ENCODE data around the gene FAM200B.

Gene FAM200B

GRCh38 chr4:15658136-15658770, 23.4 kb upstream of the FAM200B start:
- no peak overlapping the region for H3K4me3 Mint-ChIP-seq
- no peaks in the 10 kb centered on the region for H3K9me3 Mint-ChIP-seq
- H3K4me1 Mint-ChIP-seq, result peaks cover 26% of the 10 kb centered on the region
- H3K27ac Mint-ChIP-seq, result no peak overlapping the region
- no peaks in the 10 kb centered on the region for H3K36me3 Mint-ChIP-seq
- H3K27me3 Mint-ChIP-seq, result no peaks in the 10 kb centered on the region

- no peaks in the 10 kb centered on the region for H3K9me3 Mint-ChIP-seq
- H3K4me1 Mint-ChIP-seq, result peaks cover 21% of the 10 kb centered on the region
- H3K27me3 Mint-ChIP-seq, result no peaks in the 10 kb centered on the region
- no peaks in the 10 kb centered on the region for H3K36me3 Mint-ChIP-seq
- H3K27ac Mint-ChIP-seq, result no peak overlapping the region
- no peak overlapping the region for H3K4me3 Mint-ChIP-seq
Observed at GRCh38 chr4:15658781-15659180, 22.8 kb upstream of the FAM200B start.

GRCh38 chr4:15659768-15660570, 21.7 kb upstream of the FAM200B start:
- peak overlapping the region; percentile 30 for H3K4me3 Mint-ChIP-seq
- no peaks in the 10 kb centered on the region for H3K36me3 Mint-ChIP-seq
- H3K9me3 Mint-ChIP-seq, result no peaks in the 10 kb centered on the region
- H3K4me1 Mint-ChIP-seq, result peaks cover 20% of the 10 kb centered on the region
- H3K27me3 Mint-ChIP-seq, result no peaks in the 10 kb centered on the region
- peak overlapping the region; percentile 68 for H3K27ac Mint-ChIP-seq

GRCh38 chr4:15665753-15666365, 15.8 kb upstream of the FAM200B start:
- no peaks in the 10 kb centered on the region for H3K27me3 Mint-ChIP-seq
- H3K4me1 Mint-ChIP-seq, result no peaks in the 10 kb centered on the region
- no peaks in the 10 kb centered on the region for H3K36me3 Mint-ChIP-seq
- no peak overlapping the region for H3K4me3 Mint-ChIP-seq
- H3K9me3 Mint-ChIP-seq, result no peaks in the 10 kb centered on the region
- no peak overlapping the region for H3K27ac Mint-ChIP-seq

- no peaks in the 10 kb centered on the region for H3K9me3 Mint-ChIP-seq
- no peak overlapping the region for H3K4me3 Mint-ChIP-seq
- no peak overlapping the region for H3K27ac Mint-ChIP-seq
- no peaks in the 10 kb centered on the region for H3K4me1 Mint-ChIP-seq
- no peaks in the 10 kb centered on the region for H3K36me3 Mint-ChIP-seq
- no peaks in the 10 kb centered on the region for H3K27me3 Mint-ChIP-seq
Observed at GRCh38 chr4:15667006-15667405, 14.6 kb upstream of the FAM200B start.

GRCh38 chr4:15668566-15669435, 12.8 kb upstream of the FAM200B start:
- no peak overlapping the region for H3K27ac Mint-ChIP-seq
- no peaks in the 10 kb centered on the region for H3K9me3 Mint-ChIP-seq
- H3K4me1 Mint-ChIP-seq, result no peaks in the 10 kb centered on the region
- no peaks in the 10 kb centered on the region for H3K36me3 Mint-ChIP-seq
- no peaks in the 10 kb centered on the region for H3K27me3 Mint-ChIP-seq
- H3K4me3 Mint-ChIP-seq, result no peak overlapping the region

GRCh38 chr4:15670576-15670975, 11.1 kb upstream of the FAM200B start:
- Mint-ChIP-seq H3K4me1 (no peaks in the 10 kb centered on the region), H3K9me3 (no peaks in the 10 kb centered on the region), H3K4me3 (no peak overlapping the region), H3K27ac (no peak overlapping the region), H3K27me3 (no peaks in the 10 kb centered on the region), H3K36me3 (no peaks in the 10 kb centered on the region)

- H3K27ac Mint-ChIP-seq, result no peak overlapping the region
- H3K4me1 Mint-ChIP-seq, result no peaks in the 10 kb centered on the region
- no peak overlapping the region for H3K4me3 Mint-ChIP-seq
- no peaks in the 10 kb centered on the region for H3K27me3 Mint-ChIP-seq
- no peaks in the 10 kb centered on the region for H3K36me3 Mint-ChIP-seq
- no peaks in the 10 kb centered on the region for H3K9me3 Mint-ChIP-seq
Observed at GRCh38 chr4:15672101-15672500, 9.5 kb upstream of the FAM200B start.

GRCh38 chr4:15673337-15673736, 8.3 kb upstream of the FAM200B start:
- H3K27me3 Mint-ChIP-seq, result no peaks in the 10 kb centered on the region
- H3K27ac Mint-ChIP-seq, result no peak overlapping the region
- no peaks in the 10 kb centered on the region for H3K36me3 Mint-ChIP-seq
- H3K4me3 Mint-ChIP-seq, result no peak overlapping the region
- no peaks in the 10 kb centered on the region for H3K4me1 Mint-ChIP-seq
- H3K9me3 Mint-ChIP-seq, result no peaks in the 10 kb centered on the region

- H3K4me1 Mint-ChIP-seq, result no peaks in the 10 kb centered on the region
- H3K27ac Mint-ChIP-seq, result no peak overlapping the region
Observed at GRCh38 chr4:15674046-15674445, 7.6 kb upstream of the FAM200B start.

GRCh38 chr4:15674926-15675325, 6.7 kb upstream of the FAM200B start:
- peaks cover 2% of the 10 kb centered on the region for H3K27me3 Mint-ChIP-seq
- no peak overlapping the region for H3K27ac Mint-ChIP-seq
- no peak overlapping the region for H3K4me3 Mint-ChIP-seq
- no peaks in the 10 kb centered on the region for H3K4me1 Mint-ChIP-seq
- no peaks in the 10 kb centered on the region for H3K36me3 Mint-ChIP-seq
- no peaks in the 10 kb centered on the region for H3K9me3 Mint-ChIP-seq

More at GRCh38 chr4:15674046-15674445, 7.6 kb upstream of the FAM200B start:
- Mint-ChIP-seq H3K9me3 (no peaks in the 10 kb centered on the region), H3K36me3 (no peaks in the 10 kb centered on the region), H3K27me3 (peaks cover 2% of the 10 kb centered on the region), H3K4me3 (no peak overlapping the region)

- Mint-ChIP-seq H3K4me1 (no peaks in the 10 kb centered on the region), H3K9me3 (no peaks in the 10 kb centered on the region), H3K4me3 (no peak overlapping the region), H3K36me3 (no peaks in the 10 kb centered on the region), H3K27ac (no peak overlapping the region), H3K27me3 (peaks cover 2% of the 10 kb centered on the region)
Observed at GRCh38 chr4:15675356-15675755, 6.3 kb upstream of the FAM200B start.

GRCh38 chr4:15676039-15676438, 5.6 kb upstream of the FAM200B start:
- H3K4me3 Mint-ChIP-seq, result no peak overlapping the region
- H3K36me3 Mint-ChIP-seq, result no peaks in the 10 kb centered on the region
- no peak overlapping the region for H3K27ac Mint-ChIP-seq
- no peaks in the 10 kb centered on the region for H3K4me1 Mint-ChIP-seq
- peaks cover 2% of the 10 kb centered on the region for H3K27me3 Mint-ChIP-seq
- no peaks in the 10 kb centered on the region for H3K9me3 Mint-ChIP-seq

- no peaks in the 10 kb centered on the region for H3K9me3 Mint-ChIP-seq
- peaks cover 2% of the 10 kb centered on the region for H3K27me3 Mint-ChIP-seq
- H3K4me1 Mint-ChIP-seq, result no peaks in the 10 kb centered on the region
- H3K4me3 Mint-ChIP-seq, result no peak overlapping the region
- no peak overlapping the region for H3K27ac Mint-ChIP-seq
- H3K36me3 Mint-ChIP-seq, result no peaks in the 10 kb centered on the region
Observed at GRCh38 chr4:15676899-15677298, 4.7 kb upstream of the FAM200B start.

- H3K27me3 Mint-ChIP-seq, result peaks cover 2% of the 10 kb centered on the region
- no peaks in the 10 kb centered on the region for H3K36me3 Mint-ChIP-seq
- H3K27ac Mint-ChIP-seq, result no peak overlapping the region
- no peak overlapping the region for H3K4me3 Mint-ChIP-seq
- no peaks in the 10 kb centered on the region for H3K9me3 Mint-ChIP-seq
- peaks cover 6% of the 10 kb centered on the region for H3K4me1 Mint-ChIP-seq
Observed at GRCh38 chr4:15677507-15677988, 4.1 kb upstream of the FAM200B start.
